KMS-11 (cell line): ENCODE measurements around the gene PRKAR2A.

Experiments
- H2AFZ ChIP-seq: fragments of 200-600 bp; sonication (generic); 2 replicates; pipeline ENCODE4 v1.6.1; 2016; ENCODE audit warnings: antibody characterized with exemption, mixed run types, low read depth
- H3K27ac ChIP-seq: fragments of 200-600 bp; sonication (generic); 2 replicates; pipeline ENCODE4 v1.6.1; 2016; ENCODE audit warnings: mild to moderate bottlenecking, mixed run types
- H3K27me3 ChIP-seq: fragments of 200-600 bp; sonication (generic); 2 replicates; pipeline ENCODE4 v1.6.1; 2017; ENCODE audit warnings: mild to moderate bottlenecking, low read depth, mixed run types, moderate library complexity; ENCODE audit not compliant: insufficient read depth
- H3K36me3 ChIP-seq: fragments of 200-600 bp; sonication (generic); 2 replicates; pipeline ENCODE4 v1.6.1; 2017; ENCODE audit warnings: mild to moderate bottlenecking, mixed run types; ENCODE audit not compliant: insufficient read depth
- H3K4me1 ChIP-seq: fragments of 200-600 bp; sonication (generic); 2 replicates; pipeline ENCODE4 v1.6.1; 2016; ENCODE audit warnings: mild to moderate bottlenecking, low read depth, mixed run types; ENCODE audit not compliant: poor library complexity, severe bottlenecking
- H3K4me2 ChIP-seq: fragments of 200-600 bp; sonication (generic); 2 replicates; pipeline ENCODE4 v1.7.0; 2016; ENCODE audit warnings: mild to moderate bottlenecking, mixed run types
- H3K4me3 ChIP-seq: fragments of 200-600 bp; sonication (generic); IDR thresholded peaks from 2 replicates; pipeline ENCODE4 v1.6.1; 2017; ENCODE audit warnings: low read depth, low read length, mixed read lengths; ENCODE audit not compliant: insufficient read depth
- H3K79me2 ChIP-seq: fragments of 200-600 bp; sonication (generic); 2 replicates; pipeline ENCODE4 v1.6.1; 2016; ENCODE audit warnings: low read depth, mixed run types; ENCODE audit not compliant: insufficient read depth
- H3K9ac ChIP-seq: fragments of 200-600 bp; sonication (generic); 2 replicates; pipeline ENCODE4 v1.6.1; 2016; ENCODE audit warnings: mild to moderate bottlenecking, mixed run types
- H4K20me1 ChIP-seq: fragments of 200-600 bp; sonication (generic); 2 replicates; pipeline ENCODE4 v1.6.1; 2016; ENCODE audit warnings: mild to moderate bottlenecking, mixed run types; ENCODE audit not compliant: insufficient read depth
- CTCF ChIP-seq: fragments of 200-600 bp; sonication (generic); conservative IDR thresholded peaks from 2 replicates; pipeline ENCODE4 v1.6.1; 2017; ENCODE audit warnings: low read depth, mild to moderate bottlenecking, antibody characterized with exemption, low read length, moderate library complexity, mixed read lengths

The PRKAR2A gene

GRCh38 chr3:48852151-48852550 lies 4.5 kb upstream of the PRKAR2A start:
- no peaks in the 10 kb centered on the region for H4K20me1 ChIP-seq
- no peak overlapping the region for H3K27ac ChIP-seq
- no peak overlapping the region for H3K9ac ChIP-seq
- no peaks in the 10 kb centered on the region for H3K27me3 ChIP-seq
- H3K36me3 ChIP-seq: no peaks in the 10 kb centered on the region
- peaks cover 4% of the 10 kb centered on the region for H3K4me1 ChIP-seq
- no peak overlapping the region for H3K4me2 ChIP-seq
- no peak overlapping the region for H3K4me3 ChIP-seq
- no peak overlapping the region for H2AFZ ChIP-seq
- TF ChIP-seq CTCF: no peak
- no peaks in the 10 kb centered on the region for H3K79me2 ChIP-seq

- no peak overlapping the region for H3K4me2 ChIP-seq
- H2AFZ ChIP-seq: no peak overlapping the region
- H3K36me3 ChIP-seq: no peaks in the 10 kb centered on the region
- no peak overlapping the region for H3K4me3 ChIP-seq
- peaks cover 6% of the 10 kb centered on the region for H3K4me1 ChIP-seq
- H4K20me1 ChIP-seq: no peaks in the 10 kb centered on the region
- TF ChIP-seq CTCF: no peak
- no peaks in the 10 kb centered on the region for H3K79me2 ChIP-seq
- H3K9ac ChIP-seq: no peak overlapping the region
- H3K27me3 ChIP-seq: no peaks in the 10 kb centered on the region
- no peak overlapping the region for H3K27ac ChIP-seq
These were observed 3.7 kb upstream of the PRKAR2A start for GRCh38 chr3:48851407-48851806.

- Histone ChIP-seq H3K79me2 (peaks cover 11% of the 10 kb centered on the region; the same call in 1 of the 2 replicates), H2AFZ (no peak overlapping the region), H3K27me3 (no peaks in the 10 kb centered on the region), H4K20me1 (no peaks in the 10 kb centered on the region), H3K27ac (no peak overlapping the region), H3K9ac (no peak overlapping the region), H3K4me3 (no peak overlapping the region), H3K4me1 (peaks cover 11% of the 10 kb centered on the region), H3K36me3 (no peaks in the 10 kb centered on the region), H3K4me2 (no peak overlapping the region)
- no peak for TF ChIP-seq CTCF
These were observed 1.3 kb upstream of the PRKAR2A start for GRCh38 chr3:48848816-48849515.

GRCh38 chr3:48847053-48847503 lies 596 bp downstream of the PRKAR2A start:
- H2AFZ ChIP-seq: peak overlapping the region; percentile 78
- peak overlapping the region; percentile 76 for H3K4me2 ChIP-seq
- no peak for TF ChIP-seq CTCF
- no peak overlapping the region for H3K4me3 ChIP-seq
- peak overlapping the region; percentile 44; the same call in 1 of the 2 replicates for H3K27ac ChIP-seq
- H4K20me1 ChIP-seq: no peaks in the 10 kb centered on the region
- peaks cover 11% of the 10 kb centered on the region for H3K4me1 ChIP-seq
- peak overlapping the region; percentile 58; the same call in 1 of the 2 replicates for H3K9ac ChIP-seq
- no peaks in the 10 kb centered on the region for H3K36me3 ChIP-seq
- peaks cover 11% of the 10 kb centered on the region; the same call in 1 of the 2 replicates for H3K79me2 ChIP-seq
- H3K27me3 ChIP-seq: no peaks in the 10 kb centered on the region
